Measurements from ENCODE around the gene PRKCE. TPM values are rescaled to one million over a fixed set of nuclear protein-coding genes. Genes with fewer than 3 reads are reported as not detected.
"Not testable (repeated sequence)": the region's sequence is repeated elsewhere in the genome, so short reads cannot be mapped to it uniquely, and the experiment has no call there.

The PRKCE gene
- total RNA-seq, 1 donor from 2014 or later = 2.4 TPM

DNA sequence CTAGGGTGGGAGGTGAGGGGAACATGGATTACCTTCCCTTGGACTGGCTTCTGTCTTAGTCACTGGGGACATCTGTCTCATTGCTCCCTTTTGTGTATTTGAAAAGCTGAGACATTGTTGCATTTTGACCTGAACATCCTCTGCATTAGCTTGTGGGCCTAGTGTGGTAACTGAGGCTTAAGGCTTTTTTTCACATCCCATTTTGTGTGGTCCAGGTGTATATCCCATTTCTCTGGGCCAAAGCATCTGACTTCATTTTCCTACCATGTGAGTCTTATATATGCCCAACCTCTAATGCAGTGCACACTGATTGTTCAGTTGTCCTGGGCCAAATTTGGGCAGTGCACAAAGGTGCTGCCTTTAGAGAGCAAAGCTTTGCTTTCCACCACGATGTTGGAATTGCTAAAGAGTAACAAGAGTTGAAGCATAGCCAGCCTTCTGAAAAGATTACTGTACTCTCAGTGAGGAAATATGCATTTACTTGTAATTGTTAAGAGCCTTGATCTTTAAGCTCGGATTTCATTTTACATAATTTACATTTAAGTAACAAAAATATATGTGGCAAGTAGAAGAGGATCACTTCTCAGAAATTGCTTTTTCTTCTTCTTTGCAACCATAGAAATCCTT, 13.3 kb downstream of the PRKCE start:
- DNase-seq (ENCODE audit: low read depth) = no peak

DNA sequence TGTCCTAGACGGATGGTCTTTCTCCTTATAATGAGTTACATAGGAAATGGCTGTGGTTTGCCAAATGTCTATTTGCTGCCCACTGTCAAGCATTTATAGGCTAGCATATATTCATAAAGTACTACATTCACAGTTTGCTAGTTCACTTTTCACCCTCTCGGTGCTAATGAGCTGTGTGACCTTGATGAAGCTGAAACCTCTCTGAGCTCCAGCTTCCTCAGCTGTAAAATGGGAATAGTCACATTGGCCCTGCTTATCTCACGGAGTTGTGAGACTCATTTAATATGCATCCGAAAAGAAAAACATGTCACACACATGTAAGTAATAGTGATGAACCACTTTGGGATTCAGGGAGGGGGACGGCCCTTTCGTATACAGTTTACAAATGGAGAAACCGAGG, 17.0 kb downstream of the PRKCE start:
- no peak for DNase-seq (ENCODE audit: low read depth)

- no peak for DNase-seq (ENCODE audit: low read depth)
Observed at GRCh38 chr2:45669032-45669486, 17.6 kb downstream of the PRKCE start.

DNA sequence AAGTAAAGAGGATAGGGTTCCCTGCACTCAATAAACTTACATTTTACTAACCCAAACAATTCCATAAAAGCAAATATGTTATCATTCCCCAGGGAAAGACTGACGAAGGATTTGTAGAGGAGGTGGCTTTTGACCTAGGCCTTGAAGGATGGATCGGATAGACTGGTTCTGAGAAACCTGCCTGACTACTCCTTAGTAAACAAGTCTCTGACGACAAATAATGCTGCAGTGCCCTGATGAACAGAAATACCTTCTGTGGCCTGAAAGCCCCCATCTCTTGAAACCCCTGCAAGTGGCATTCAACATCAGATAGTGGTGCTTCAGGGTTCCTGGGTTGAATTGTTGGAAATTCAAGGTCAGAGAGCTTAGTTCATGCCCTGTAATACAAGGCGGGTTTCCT, 19.2 kb downstream of the PRKCE start:
- DNase-seq (ENCODE audit: low read depth) = no peak

DNA sequence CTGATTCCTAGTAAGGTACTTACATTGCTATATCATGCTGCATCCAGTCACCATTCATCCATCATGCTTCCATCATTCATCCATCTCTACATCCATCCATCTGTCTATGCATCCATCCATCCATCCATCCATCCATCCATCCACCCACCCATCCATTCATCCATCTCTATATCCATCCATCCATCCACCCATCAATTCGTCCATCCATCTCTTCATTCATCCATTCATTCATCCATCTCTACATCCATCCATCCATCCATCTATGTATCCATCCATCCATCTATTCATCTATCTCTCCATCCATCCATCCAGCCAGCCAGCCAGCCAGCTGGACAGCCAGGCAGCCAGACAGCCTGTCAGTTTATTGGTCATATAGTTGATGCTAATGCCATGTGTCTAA, 20.7 kb downstream of the PRKCE start:
- DNase-seq (ENCODE audit: low read depth) = no peak

GRCh38 chr2:45674035-45674816, 22.8 kb downstream of the PRKCE start:
- no peak for DNase-seq (ENCODE audit: low read depth)

DNA sequence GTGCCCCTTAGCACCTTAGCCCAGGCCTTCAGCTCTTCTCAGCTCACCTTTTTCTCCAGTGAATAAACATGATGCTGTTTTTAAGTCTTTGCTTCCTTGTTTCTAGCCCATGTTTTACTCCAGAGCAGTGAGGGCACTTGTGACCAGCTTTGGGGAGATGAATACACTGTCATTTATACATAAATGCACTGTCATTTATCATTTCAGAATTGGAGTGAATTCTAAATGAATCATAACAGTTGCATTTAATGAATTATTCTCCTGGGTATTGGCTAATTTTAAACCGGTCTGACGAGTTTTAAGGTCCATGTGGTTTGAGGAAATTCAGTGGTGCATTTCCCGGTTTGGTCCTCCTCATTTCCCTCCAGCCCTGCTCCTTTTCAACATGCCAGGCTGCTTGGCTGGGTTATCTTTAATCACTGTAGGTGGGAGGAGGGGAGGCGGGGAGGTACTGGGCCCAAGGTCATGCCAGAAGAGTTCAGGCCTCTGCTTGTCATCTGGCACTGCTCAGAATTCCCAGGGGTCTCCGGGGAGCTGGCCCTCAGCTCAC, 23.9 kb downstream of the PRKCE start:
- no peak for DNase-seq (ENCODE audit: low read depth)

- no peak for DNase-seq (ENCODE audit: low read depth)
Observed at GRCh38 chr2:45676088-45676487, 24.6 kb downstream of the PRKCE start.

DNA sequence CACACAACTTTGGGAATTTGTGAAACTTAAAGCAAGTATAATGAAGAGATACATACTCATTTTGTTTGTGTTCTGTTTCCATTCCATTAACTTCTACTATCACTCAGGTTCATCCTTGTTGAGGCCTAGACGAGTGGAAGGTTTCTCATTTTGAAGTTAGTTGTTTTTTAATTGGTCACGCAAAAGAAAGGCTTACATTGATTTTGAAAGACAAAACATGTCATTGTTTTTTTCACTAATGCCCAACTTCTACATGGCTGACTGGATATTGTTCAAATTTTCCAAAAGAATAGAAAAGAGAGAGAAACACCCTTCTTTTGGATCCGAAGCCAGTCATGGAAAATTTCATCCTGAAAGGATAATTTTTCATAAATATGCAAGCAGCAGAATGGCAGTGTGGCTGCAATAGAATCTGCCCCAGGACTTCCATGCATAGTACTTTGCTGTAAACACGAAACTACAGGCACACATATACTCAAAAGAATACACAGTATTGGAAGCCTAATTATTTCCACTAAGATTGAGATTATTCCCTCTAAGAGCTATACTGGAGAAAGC, 27.4 kb downstream of the PRKCE start:
- no peak for DNase-seq (ENCODE audit: low read depth)

DNA sequence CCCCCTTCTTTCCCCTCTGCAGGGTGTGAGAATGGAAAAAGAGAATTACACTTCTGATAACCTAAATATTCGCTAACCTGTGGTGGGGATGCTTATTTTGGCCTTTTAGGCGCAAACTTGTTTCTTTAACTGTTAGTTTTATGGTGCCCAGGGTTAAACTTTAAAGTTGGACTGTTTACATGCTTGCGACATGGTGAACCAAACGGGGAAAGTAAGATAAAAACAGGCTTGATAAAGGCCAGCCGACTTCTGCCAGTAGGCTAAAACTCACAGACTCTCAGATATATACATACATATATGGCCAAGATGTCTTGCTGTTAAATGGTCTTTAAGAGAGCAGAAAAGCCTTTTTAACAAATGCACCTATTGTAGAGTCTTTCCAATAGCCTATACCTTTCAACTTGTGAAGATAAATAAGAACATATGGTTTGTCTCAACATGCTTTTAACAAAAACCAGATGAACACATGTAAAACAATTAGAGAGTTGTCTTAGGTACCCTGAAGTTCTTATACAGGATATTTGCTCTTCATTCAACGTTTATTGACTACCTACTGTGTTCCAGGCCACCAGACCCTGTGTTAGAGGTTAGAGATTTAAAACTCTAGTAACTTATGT, 29.0 kb downstream of the PRKCE start:
- no peak for DNase-seq (ENCODE audit: low read depth)

GRCh38 chr2:45681675-45682074, 30.2 kb downstream of the PRKCE start:
- peak; percentile 96 for DNase-seq (ENCODE audit: low read depth)

GRCh38 chr2:45683292-45683691, 31.8 kb downstream of the PRKCE start:
- DNase-seq (ENCODE audit: low read depth) = no peak

GRCh38 chr2:45684756-45685155, 33.3 kb downstream of the PRKCE start:
- DNase-seq (ENCODE audit: low read depth) = no peak

- DNase-seq (ENCODE audit: low read depth) = no peak
Observed at GRCh38 chr2:45685260-45685659, 33.8 kb downstream of the PRKCE start.

GRCh38 chr2:45687964-45688363, 36.5 kb downstream of the PRKCE start:
- no peak for DNase-seq (ENCODE audit: low read depth)

DNA sequence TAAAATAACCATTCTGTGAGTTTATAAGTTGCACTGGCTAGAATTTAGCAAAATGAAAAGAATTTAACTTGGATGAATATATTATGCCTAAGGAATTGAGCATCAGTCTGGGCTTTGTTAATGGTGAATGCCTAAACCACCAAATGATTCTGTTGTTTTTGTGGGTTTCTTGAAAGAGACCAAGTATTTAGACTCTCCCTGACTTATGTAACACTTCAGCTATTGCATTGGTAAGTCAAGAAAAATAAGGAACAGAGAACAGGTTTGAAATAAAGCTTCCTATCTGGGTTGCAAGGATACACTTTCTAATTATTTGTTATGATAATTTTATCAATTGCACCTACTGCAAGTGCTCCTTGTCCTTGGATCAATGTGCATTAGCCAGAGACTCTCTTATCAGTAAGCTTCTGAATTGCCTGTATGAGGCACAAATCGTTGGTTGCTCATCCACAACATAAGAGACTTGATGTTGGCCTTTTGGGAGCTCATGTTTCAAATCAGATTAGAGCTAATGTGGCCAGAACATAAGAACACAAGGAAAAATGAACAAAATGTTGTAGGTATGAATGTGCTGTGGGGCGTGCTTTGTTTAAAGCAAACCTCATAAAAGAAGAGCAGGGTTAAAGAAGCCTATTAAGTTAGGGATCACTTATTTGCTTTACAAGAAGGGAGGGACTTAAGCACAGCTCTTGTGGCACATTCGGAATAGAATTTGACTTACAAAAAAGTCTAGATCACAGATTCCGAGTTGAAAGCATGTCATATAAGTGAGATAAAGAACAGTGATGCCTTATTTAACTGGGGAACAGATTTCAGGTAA, 37.2 kb downstream of the PRKCE start:
- DNase-seq (ENCODE audit: low read depth) = no peak

- no peak for DNase-seq (ENCODE audit: low read depth)
Observed at GRCh38 chr2:45690231-45690630, 38.8 kb downstream of the PRKCE start.

- DNase-seq (ENCODE audit: low read depth) = peak; percentile 92
Observed at GRCh38 chr2:45691171-45691999, 39.9 kb downstream of the PRKCE start.

GRCh38 chr2:45692566-45692965, 41.1 kb downstream of the PRKCE start:
- DNase-seq (ENCODE audit: low read depth) = no peak

- DNase-seq (ENCODE audit: low read depth) = not testable (repeated sequence)
Observed at GRCh38 chr2:45695480-45696007, 44.1 kb downstream of the PRKCE start.
